SH-SY5Y (cell line): Measurements from ENCODE around the gene SPATA21.

Source experiments
- GATA2 ChIP-seq: IDR thresholded peaks from 2 replicates; pipeline ENCODE4 v1.6.1; 2011; ENCODE audit warnings: mild to moderate bottlenecking, low read depth, low read length
- GATA3 ChIP-seq: IDR thresholded peaks from 2 replicates; pipeline ENCODE4 v1.6.1; 2011; ENCODE audit warnings: low read depth, mild to moderate bottlenecking, low read length, moderate library complexity

GRCh38 chr1:16387201-16388188 lies 49.7 kb downstream of the SPATA21 start:
- TF ChIP-seq GATA3 (no peak), GATA2 (no peak)
